ENCODE measurements around the gene PACSIN1.

PACSIN1 gene

DNA sequence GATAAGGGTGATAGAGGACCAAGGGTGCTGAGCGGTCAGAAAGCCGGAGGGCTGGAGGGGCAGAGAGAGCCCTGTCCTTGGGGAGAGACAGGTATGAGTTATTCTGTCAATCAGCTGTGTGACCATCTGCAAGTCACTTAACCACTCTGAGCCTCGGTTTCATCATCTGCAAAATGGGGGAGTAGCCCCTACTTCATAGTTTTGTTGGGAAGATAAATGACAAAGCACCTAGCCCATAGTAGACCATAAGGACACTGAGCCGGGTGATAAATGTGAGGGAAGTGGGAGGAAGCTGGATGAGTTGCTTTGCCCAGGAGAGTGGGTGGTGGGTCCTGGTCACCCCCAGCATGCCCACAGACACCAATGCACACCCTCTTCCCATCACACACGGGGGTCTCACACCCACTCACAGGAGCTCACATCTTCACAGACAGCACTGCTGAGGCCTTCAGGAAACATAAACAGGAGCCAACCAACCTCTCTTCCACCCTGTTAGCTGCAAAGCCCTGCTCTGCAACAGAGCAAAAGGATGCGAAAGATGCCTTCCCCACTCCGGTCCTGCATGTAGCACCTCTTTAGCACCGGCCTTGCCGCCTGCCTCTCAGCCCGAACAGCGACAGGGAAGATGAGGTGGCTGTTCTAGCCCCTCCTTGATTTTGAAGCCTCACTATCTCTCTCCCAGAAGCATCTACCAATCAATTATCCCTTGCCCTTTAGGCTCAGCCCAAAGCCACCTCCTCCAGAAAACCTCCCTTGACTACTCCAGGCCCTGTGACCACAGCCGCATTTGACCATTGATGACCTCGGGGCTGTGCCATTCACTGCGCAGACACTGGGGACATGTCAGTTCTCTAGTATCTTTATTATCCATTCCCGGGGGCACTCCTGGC, 71.3 kb downstream of the PACSIN1 start:
- no peak overlapping the region for H3K4me3 ChIP-seq (ENCODE audit: low read depth, low read length)
- TF ChIP-seq, protein P1, sequence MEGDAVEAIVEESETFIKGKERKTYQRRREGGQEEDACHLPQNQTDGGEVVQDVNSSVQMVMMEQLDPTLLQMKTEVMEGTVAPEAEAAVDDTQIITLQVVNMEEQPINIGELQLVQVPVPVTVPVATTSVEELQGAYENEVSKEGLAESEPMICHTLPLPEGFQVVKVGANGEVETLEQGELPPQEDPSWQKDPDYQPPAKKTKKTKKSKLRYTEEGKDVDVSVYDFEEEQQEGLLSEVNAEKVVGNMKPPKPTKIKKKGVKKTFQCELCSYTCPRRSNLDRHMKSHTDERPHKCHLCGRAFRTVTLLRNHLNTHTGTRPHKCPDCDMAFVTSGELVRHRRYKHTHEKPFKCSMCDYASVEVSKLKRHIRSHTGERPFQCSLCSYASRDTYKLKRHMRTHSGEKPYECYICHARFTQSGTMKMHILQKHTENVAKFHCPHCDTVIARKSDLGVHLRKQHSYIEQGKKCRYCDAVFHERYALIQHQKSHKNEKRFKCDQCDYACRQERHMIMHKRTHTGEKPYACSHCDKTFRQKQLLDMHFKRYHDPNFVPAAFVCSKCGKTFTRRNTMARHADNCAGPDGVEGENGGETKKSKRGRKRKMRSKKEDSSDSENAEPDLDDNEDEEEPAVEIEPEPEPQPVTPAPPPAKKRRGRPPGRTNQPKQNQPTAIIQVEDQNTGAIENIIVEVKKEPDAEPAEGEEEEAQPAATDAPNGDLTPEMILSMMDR (conservative IDR thresholded peaks at IDR 0.05; ENCODE audit: low read depth, low read length): no peak
- DNase-seq (ENCODE audit: low read depth): no peak

DNA sequence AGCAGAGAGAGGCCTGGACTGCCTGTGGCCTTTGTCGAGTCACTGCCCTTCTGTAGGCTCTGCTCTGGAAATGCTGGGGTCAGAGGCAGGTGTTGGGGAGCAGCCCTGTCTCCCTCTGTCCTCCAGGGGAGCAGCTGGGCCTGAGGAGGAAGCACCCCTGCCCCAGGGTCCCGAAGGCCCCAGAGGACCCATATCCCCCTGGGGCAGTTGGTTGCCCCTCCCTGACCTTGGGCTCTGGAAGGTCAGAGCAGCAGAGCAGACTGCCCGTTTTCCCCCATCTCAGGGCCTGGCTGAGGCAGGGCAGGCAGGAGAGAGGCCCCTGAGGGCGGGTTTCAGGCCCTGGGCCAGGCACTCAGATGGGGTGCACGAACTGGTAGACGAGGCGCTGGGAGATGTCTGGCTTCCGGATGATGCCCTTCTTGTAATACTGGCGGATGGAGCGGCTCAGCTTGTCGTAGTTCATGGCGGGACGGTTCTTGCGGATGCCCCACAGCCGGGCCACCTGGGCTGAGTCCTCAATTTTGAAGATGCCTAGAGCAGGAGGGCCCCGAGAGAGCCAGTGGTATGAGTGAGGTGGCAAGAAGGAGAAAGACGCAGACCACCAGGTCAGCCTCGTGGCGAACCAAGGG, 72.2 kb downstream of the PACSIN1 start:
- TF ChIP-seq, protein P1 (conservative IDR thresholded peaks at IDR 0.05; ENCODE audit: low read depth, low read length): no peak
- no peak overlapping the region for H3K4me3 ChIP-seq (ENCODE audit: low read depth, low read length)
- DNase-seq (ENCODE audit: low read depth): no peak

DNA sequence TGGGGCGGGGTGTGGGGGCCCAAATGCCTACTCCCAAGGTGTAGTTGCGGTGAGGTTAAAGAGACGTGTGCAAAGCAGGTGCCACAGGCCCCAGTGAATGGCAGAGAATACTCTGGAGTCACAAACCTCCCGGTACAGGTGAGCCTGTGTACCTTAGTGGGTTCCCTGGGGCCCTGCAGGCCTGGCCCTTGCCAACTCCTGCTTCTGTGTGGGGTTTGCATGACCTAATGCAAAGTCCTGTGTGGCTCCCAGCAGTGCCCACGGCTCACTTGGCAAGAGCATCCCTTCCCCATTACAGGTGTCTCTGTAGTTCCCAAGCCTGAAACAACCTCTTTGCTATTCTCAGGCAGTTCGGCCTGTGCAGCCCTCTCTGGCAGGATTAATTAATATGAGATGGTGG, 72.7 kb downstream of the PACSIN1 start:
- no peak overlapping the region for H3K4me3 ChIP-seq (ENCODE audit: low read depth, low read length)
- DNase-seq (ENCODE audit: low read depth): no peak
- TF ChIP-seq, protein P1 (conservative IDR thresholded peaks at IDR 0.05; ENCODE audit: low read depth, low read length): no peak

DNA sequence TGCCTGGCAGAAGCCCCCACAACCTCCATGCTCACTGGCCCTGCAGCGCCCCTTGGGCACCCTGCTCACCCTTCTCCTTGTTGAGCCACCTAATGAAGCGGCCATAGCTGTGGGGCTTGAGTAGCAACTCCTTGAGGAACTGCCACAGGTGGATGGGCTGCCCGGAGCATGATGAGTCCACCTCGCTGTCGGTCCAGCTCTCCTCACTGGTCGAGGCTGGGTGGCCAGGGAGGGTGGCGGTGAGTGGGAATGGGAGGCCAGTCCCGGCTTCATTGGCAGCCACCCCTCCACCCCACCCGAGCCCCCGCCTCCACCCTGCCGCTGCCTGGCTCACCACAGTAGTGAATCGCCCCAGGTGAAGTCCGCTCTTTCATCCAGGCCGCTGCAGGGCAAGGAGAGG, 73.3 kb downstream of the PACSIN1 start:
- DNase-seq (ENCODE audit: low read depth): no peak
- TF ChIP-seq, protein P1 (conservative IDR thresholded peaks at IDR 0.05; ENCODE audit: low read depth, low read length): no peak
- no peak overlapping the region for H3K4me3 ChIP-seq (ENCODE audit: low read depth, low read length)

DNA sequence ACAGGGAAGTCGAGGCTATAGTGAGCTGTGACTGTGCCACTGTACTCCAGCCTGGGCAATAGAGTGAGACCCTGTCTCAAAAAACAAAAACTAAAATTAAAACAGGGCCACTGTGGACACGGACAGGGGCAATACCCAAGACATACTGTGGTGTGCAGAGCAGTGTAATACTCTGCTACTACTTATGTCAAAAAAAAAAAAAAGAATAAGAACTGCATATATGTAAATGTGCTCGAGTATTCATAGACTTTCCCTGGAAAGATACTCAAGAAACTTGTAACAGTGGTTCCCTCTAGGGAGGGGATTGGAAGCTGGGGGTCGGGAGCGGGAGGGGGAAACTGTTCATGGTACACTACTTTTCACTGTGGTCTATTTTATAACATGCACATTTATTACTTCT, 74.3 kb downstream of the PACSIN1 start:
- no peak overlapping the region for H3K4me3 ChIP-seq (ENCODE audit: low read depth, low read length)
- TF ChIP-seq, protein P1 (conservative IDR thresholded peaks at IDR 0.05; ENCODE audit: low read depth, low read length): no peak
- DNase-seq (ENCODE audit: low read depth): no peak

DNA sequence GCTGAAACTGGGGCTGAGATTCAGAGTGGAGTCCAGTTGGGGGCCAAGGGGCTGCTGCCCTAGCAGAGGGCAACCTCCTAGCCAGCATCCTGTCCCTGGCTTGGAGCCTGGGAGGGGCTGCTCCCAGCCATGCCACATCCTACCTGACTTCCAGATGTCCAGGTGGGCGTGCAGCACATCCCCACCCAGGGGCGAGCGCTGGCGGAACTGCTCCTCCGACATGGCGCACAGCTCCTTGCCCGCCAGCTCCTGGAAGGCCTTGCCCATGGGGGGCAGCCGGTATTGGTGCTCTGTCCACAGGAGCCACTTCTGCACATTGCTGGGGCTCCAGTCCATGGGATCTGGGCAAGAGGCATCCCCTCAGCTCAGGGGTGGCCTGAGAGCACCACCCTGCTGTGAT, 75.0 kb downstream of the PACSIN1 start:
- TF ChIP-seq, protein P1 (conservative IDR thresholded peaks at IDR 0.05; ENCODE audit: low read depth, low read length): no peak
- DNase-seq (ENCODE audit: low read depth): no peak
- H3K4me3 ChIP-seq (ENCODE audit: low read depth, low read length): no peak overlapping the region
